Aorta (tissue), 5 donors: ENCODE results near the gene HDAC9. TPM values are rescaled to one million over a fixed set of nuclear protein-coding genes. Genes with fewer than 3 reads are reported as not detected.

Experiments used
- ATAC-seq: fragments of 200-7000 bp; cut with Tn5 transposase; one replicate; pipeline ENCODE4 v1.9.1; 2022; ENCODE audit warnings: moderate library complexity; ENCODE audit not compliant: low FRiP score
- DNase-seq, 2 donors: peaks; one replicate each; pipeline ENCODE4 v3.0.0-alpha.2; 2020
- H3K27ac ChIP-seq, 2 donors: one replicate each; pipeline ENCODE4 v1.5.1; 2013; ENCODE audit warnings: low read length in 2 of 2, mild to moderate bottlenecking in 2 of 2, moderate library complexity in 2 of 2, control low read depth in 1 of 2, inconsistent platforms in 1 of 2, low read depth in 1 of 2
- H3K27me3 ChIP-seq, 2 donors: one replicate each; pipeline ENCODE4 v1.6.1; 2013; ENCODE audit warnings: control low read depth in 1 of 2, low read length in 1 of 2, mild to moderate bottlenecking in 1 of 2, moderate library complexity in 1 of 2; ENCODE audit not compliant: insufficient read depth in 2 of 2, control insufficient read depth in 1 of 2
- H3K36me3 ChIP-seq, 2 donors: one replicate each; pipeline ENCODE4 v1.6.1; 2013; ENCODE audit warnings: control low read depth in 1 of 2, low read length in 1 of 2, mild to moderate bottlenecking in 1 of 2; ENCODE audit not compliant: insufficient read depth in 2 of 2, control insufficient read depth in 1 of 2
- H3K4me1 ChIP-seq, 2 donors: one replicate each; pipeline ENCODE4 v1.6.1; 2013; ENCODE audit warnings: low read length in 2 of 2, control low read depth in 1 of 2, mild to moderate bottlenecking in 1 of 2, moderate library complexity in 1 of 2; ENCODE audit not compliant: insufficient read depth in 2 of 2, control insufficient read depth in 1 of 2
- H3K4me3 ChIP-seq, 2 donors: one replicate each; pipeline ENCODE4 v1.5.1; 2013; ENCODE audit warnings: low read length in 2 of 2, control low read depth in 1 of 2, mild to moderate bottlenecking in 1 of 2
- H3K9me3 ChIP-seq: one replicate; pipeline ENCODE4 v1.6.1; 2013; ENCODE audit warnings: mild to moderate bottlenecking, low read length; ENCODE audit not compliant: control insufficient read depth
- WGBS, 2 donors: extraction: QIAGEN DNeasy Blood & Tissue Kit; methylation state at CpG; one replicate each; pipeline ENCODE4 v1.1.7; 2013; 5-methylcytosine and 5-hydroxymethylcytosine counted together
- intact Hi-C, 2 donors: fragments of 100-400 bp; cut with DNase I; formaldehyde crosslinking; loops; one replicate each; pipeline versions ENCODE4 v1.14.2 to v1.15.0; 2022
- polyA plus RNA-seq, 2 donors: library from polyadenylated mRNA; stranded (reverse); fragments of 200-250 nt; gene quantifications; one replicate each; pipeline ENCODE4 v1.2.3, GENCODE V29; 2013
- total RNA-seq, 2 donors: library from RNA; stranded (reverse); fragmentation: NEBNext Ultra II Directional; extraction: Animal tissue kit (Norgen Biotek cat#: 25700); gene quantifications; one replicate each; pipeline ENCODE4 v1.2.1, GENCODE V29; 2021
- donor health status: healthy with polysubstance abuse.
- donor health status: Bipolar disorder and iron deficiency.
- donor health status: DM: no; HTN: no; CAD: no.
- donor health status: DM: no; HTN: no; CAD: no.
- donor health status: DM: yes; HTN: yes; CAD: no.

The HDAC9 gene
- total and polyA plus RNA-seq, 4 donors: 9.1 to 122 (median 31.2) TPM

GRCh38 chr7:18590241-18590640 is 94.7 kb downstream of the HDAC9 start:
- intact Hi-C loops: loop anchor here (5.0 to 10.0 kb wide), 3 partner anchors 47 to 1075 kb away; no protein-coding TSS in a partner anchor
- H3K4me3 ChIP-seq: no peak overlapping the region
- no peaks in the 10 kb centered on the region for H3K9me3 ChIP-seq
- H3K27ac ChIP-seq: no peak overlapping the region
- DNase-seq: no peak
- no peaks in the 10 kb centered on the region for H3K4me1 ChIP-seq
- peaks cover 3% of the 10 kb centered on the region in 2 donors for H3K36me3 ChIP-seq
- ATAC-seq: no peak
- no peaks in the 10 kb centered on the region for H3K27me3 ChIP-seq
- 76 to 79% methylated on average over 7 of the region's 7 CpGs for WGBS, 2 donors

GRCh38 chr7:18590744-18591340 is 95.3 kb downstream of the HDAC9 start:
- Histone ChIP-seq H3K9me3 (no peaks in the 10 kb centered on the region), H3K27ac (no peak overlapping the region), H3K27me3 (no peaks in the 10 kb centered on the region), H3K4me1 (no peaks in the 10 kb centered on the region), H3K36me3 (peaks cover 3% of the 10 kb centered on the region in 2 donors), H3K4me3 (no peak overlapping the region)
- DNase-seq (no peak), ATAC-seq (peak; percentile 74)
- WGBS, 2 donors: 5 to 8% methylated on average over 1 of the region's 1 CpG
- intact Hi-C loops: loop anchor here (5.0 to 10.0 kb wide), 3 partner anchors 46 to 1074 kb away; no protein-coding TSS in a partner anchor

- Histone ChIP-seq H3K4me1 (no peaks in the 10 kb centered on the region), H3K9me3 (no peaks in the 10 kb centered on the region), H3K36me3 (peaks cover 3% of the 10 kb centered on the region in 2 donors), H3K27me3 (no peaks in the 10 kb centered on the region), H3K4me3 (no peak overlapping the region), H3K27ac (no peak overlapping the region)
- DNase-seq (no peak), ATAC-seq (no peak)
- intact Hi-C loops: loop anchor here (5.0 to 10.0 kb wide), 3 partner anchors 44 to 1071 kb away; no protein-coding TSS in a partner anchor
- 95% methylated on average over 4 of the region's 4 CpGs for WGBS, 2 donors
Measured at GRCh38 chr7:18593602-18594279, 98.2 kb downstream of the HDAC9 start.

GRCh38 chr7:18597754-18598153 is 102.2 kb downstream of the HDAC9 start:
- Histone ChIP-seq H3K9me3 (no peaks in the 10 kb centered on the region), H3K4me3 (no peak overlapping the region), H3K27me3 (no peaks in the 10 kb centered on the region), H3K36me3 (peaks cover 3 to 5% of the 10 kb centered on the region in 2 donors), H3K4me1 (no peaks in the 10 kb centered on the region), H3K27ac (peak overlapping the region in 1 of 2 donors; percentile 14)
- no peak for DNase-seq
- intact Hi-C loops: loop anchor here (10.0 kb wide), 1 partner anchor 1067 kb away; no protein-coding TSS in a partner anchor
- no peak for ATAC-seq
- 3% methylated on average over 1 of the region's 1 CpG for WGBS, 2 donors

- intact Hi-C loops: no loop called here
- H3K4me1 ChIP-seq: peaks cover 0 to 3% of the 10 kb centered on the region in 2 donors
- 36 to 50% methylated on average over 1 of the region's 1 CpG for WGBS, 2 donors
- H3K4me3 ChIP-seq: no peak overlapping the region
- H3K27me3 ChIP-seq: no peaks in the 10 kb centered on the region
- peaks cover 0 to 6% of the 10 kb centered on the region in 2 donors for H3K36me3 ChIP-seq
- ATAC-seq (no peak), DNase-seq (no peak)
- H3K9me3 ChIP-seq: no peaks in the 10 kb centered on the region
- no peak overlapping the region for H3K27ac ChIP-seq
Measured at GRCh38 chr7:18607025-18607424, 111.5 kb downstream of the HDAC9 start.

GRCh38 chr7:18610331-18610948 is 114.9 kb downstream of the HDAC9 start:
- Histone ChIP-seq H3K27ac (no peak overlapping the region), H3K36me3 (peaks cover 0 to 2% of the 10 kb centered on the region in 2 donors), H3K4me1 (peaks cover 0 to 3% of the 10 kb centered on the region in 2 donors), H3K4me3 (no peak overlapping the region), H3K9me3 (no peaks in the 10 kb centered on the region), H3K27me3 (no peaks in the 10 kb centered on the region)
- ATAC-seq (no peak), DNase-seq (no peak)
- intact Hi-C loops: no loop called here
- 57 to 66% methylated on average over 8 of the region's 8 CpGs for WGBS, 2 donors

- Histone ChIP-seq H3K36me3 (peaks cover 2% of the 10 kb centered on the region in 2 donors), H3K4me1 (peaks cover 0 to 5% of the 10 kb centered on the region in 2 donors), H3K4me3 (no peak overlapping the region), H3K27ac (no peak overlapping the region), H3K9me3 (no peaks in the 10 kb centered on the region), H3K27me3 (no peaks in the 10 kb centered on the region)
- ATAC-seq (no peak), DNase-seq (no peak)
- intact Hi-C loops: no loop called here
Measured at GRCh38 chr7:18614841-18615240, 119.3 kb downstream of the HDAC9 start.

GRCh38 chr7:18619311-18619710 is 123.8 kb downstream of the HDAC9 start:
- 9 to 18% methylated on average over 1 of the region's 1 CpG for WGBS, 2 donors
- Histone ChIP-seq H3K27ac (no peak overlapping the region), H3K27me3 (no peaks in the 10 kb centered on the region), H3K9me3 (no peaks in the 10 kb centered on the region), H3K4me3 (no peak overlapping the region), H3K4me1 (peaks cover 0 to 2% of the 10 kb centered on the region in 2 donors), H3K36me3 (peaks cover 0 to 5% of the 10 kb centered on the region in 2 donors)
- intact Hi-C loops: no loop called here
- ATAC-seq (no peak), DNase-seq (no peak)
